SK-N-SH treated with all-trans-retinoic acid at 6 μM for 48 hours (cell line): Measurements from ENCODE around the gene SLITRK2.

Source experiments
- ATAC-seq: fragments of 200-7000 bp; cut with Tn5 transposase; 3 replicates; pipeline ENCODE4 v1.9.1; 2020; ENCODE audit warnings: mild to moderate bottlenecking, moderate library complexity
- ARNTL ChIP-seq: fragments of 450-650 bp; formaldehyde crosslinking; IDR thresholded peaks from 2 replicates; pipeline ENCODE4 v1.5.0; 2020; ENCODE audit warnings: low read depth, mild to moderate bottlenecking, moderate library complexity, borderline replicate concordance
- BACH2 ChIP-seq: fragments of 250-450 bp; sonication (Bioruptor Pico); IDR thresholded peaks from 2 replicates; pipeline ENCODE4 v1.9.0; 2021; ENCODE audit warnings: mild to moderate bottlenecking, borderline replicate concordance
- ESRRG ChIP-seq: fragments of 250-450 bp; sonication (Bioruptor Pico); IDR thresholded peaks from 2 replicates; pipeline ENCODE4 v1.6.1; 2021; ENCODE audit warnings: mild to moderate bottlenecking
- GLIS3 ChIP-seq: fragments of 250-450 bp; sonication (Bioruptor Pico); IDR thresholded peaks from 2 replicates; pipeline ENCODE4 v1.5.0; 2020; ENCODE audit warnings: mild to moderate bottlenecking, moderate library complexity
- ISL1 ChIP-seq: fragments of 250-450 bp; sonication (Bioruptor Pico); IDR thresholded peaks from 2 replicates; pipeline ENCODE4 v2.1.2; 2022; ENCODE audit warnings: mild to moderate bottlenecking, moderate library complexity
- OSR1 ChIP-seq: fragments of 250-450 bp; sonication (Bioruptor Pico); IDR thresholded peaks from 2 replicates; pipeline ENCODE4 v1.8.0; 2022; ENCODE audit warnings: moderate library complexity, mild to moderate bottlenecking, inconsistent platforms
- PPARA ChIP-seq: fragments of 250-450 bp; sonication (Bioruptor Pico); IDR thresholded peaks from 2 replicates; pipeline ENCODE4 v1.5.0; 2020; ENCODE audit warnings: mild to moderate bottlenecking, borderline replicate concordance
- RARB ChIP-seq: fragments of 250-450 bp; sonication (Bioruptor Pico); IDR thresholded peaks from 2 replicates; pipeline ENCODE4 v1.8.0; 2021; ENCODE audit warnings: mild to moderate bottlenecking, moderate library complexity
- SNAI2 ChIP-seq: fragments of 250-450 bp; sonication (Bioruptor Pico); IDR thresholded peaks from 2 replicates; pipeline ENCODE4 v1.5.0; 2020; ENCODE audit warnings: mild to moderate bottlenecking, moderate library complexity
- TCF4 ChIP-seq: fragments of 250-450 bp; sonication (Bioruptor Pico); IDR thresholded peaks from 2 replicates; pipeline ENCODE4 v1.8.0; 2021; ENCODE audit warnings: mild to moderate bottlenecking, moderate library complexity, borderline replicate concordance
- TOX ChIP-seq: fragments of 250-450 bp; sonication (Bioruptor Pico); IDR thresholded peaks from 2 replicates; pipeline ENCODE4 v1.8.0; 2021; ENCODE audit warnings: mild to moderate bottlenecking, moderate library complexity, borderline replicate concordance
- ZC3H10 ChIP-seq: fragments of 250-450 bp; sonication (Bioruptor Pico); IDR thresholded peaks from 2 replicates; pipeline ENCODE4 v1.5.1; 2021; ENCODE audit warnings: mild to moderate bottlenecking, moderate library complexity
- ZFP3 ChIP-seq: fragments of 250-450 bp; sonication (Bioruptor Pico); IDR thresholded peaks from 2 replicates; pipeline ENCODE4 v1.5.0; 2020; ENCODE audit warnings: mild to moderate bottlenecking, moderate library complexity
- ZFP30 ChIP-seq: fragments of 450-650 bp; formaldehyde crosslinking; IDR thresholded peaks from 2 replicates; pipeline ENCODE4 v1.5.0; 2022; ENCODE audit warnings: mild to moderate bottlenecking, moderate library complexity
- ZNF565 ChIP-seq: fragments of 450-650 bp; formaldehyde crosslinking; conservative IDR thresholded peaks from 2 replicates; pipeline ENCODE4 v1.5.0; 2020; ENCODE audit warnings: low read depth, mild to moderate bottlenecking, moderate library complexity
- ZNF70 ChIP-seq: fragments of 450-650 bp; formaldehyde crosslinking; IDR thresholded peaks from 2 replicates; pipeline ENCODE4 v1.5.0; 2020; ENCODE audit warnings: mild to moderate bottlenecking, moderate library complexity
- TF ChIP-seq, protein P1 (sequence below): fragments of 250-450 bp; sonication (Bioruptor Pico); IDR thresholded peaks from 2 replicates; pipeline ENCODE4 v1.5.1; 2021; ENCODE audit warnings: mild to moderate bottlenecking, moderate library complexity
- TF ChIP-seq, protein P2 (sequence below): fragments of 250-450 bp; sonication (Bioruptor Pico); IDR thresholded peaks from 2 replicates; pipeline ENCODE4 v1.8.0; 2021; ENCODE audit warnings: low read depth, mild to moderate bottlenecking, moderate library complexity, borderline replicate concordance
- TF ChIP-seq, protein P3 (sequence below): fragments of 250-450 bp; sonication (Bioruptor Pico); IDR thresholded peaks from 2 replicates; pipeline ENCODE4 v1.8.0; 2020; ENCODE audit warnings: mild to moderate bottlenecking, moderate library complexity, borderline replicate concordance
- TF ChIP-seq, protein P4 (sequence below): fragments of 250-450 bp; sonication (Bioruptor Pico); IDR thresholded peaks from 2 replicates; pipeline ENCODE4 v1.5.1; 2020; ENCODE audit warnings: low read depth, mild to moderate bottlenecking, moderate library complexity
- TF ChIP-seq, protein P5 (sequence below): fragments of 250-450 bp; sonication (Bioruptor Pico); IDR thresholded peaks from 2 replicates; pipeline ENCODE4 v1.5.0; 2020; ENCODE audit warnings: mild to moderate bottlenecking, moderate library complexity

Gene SLITRK2

DNA sequence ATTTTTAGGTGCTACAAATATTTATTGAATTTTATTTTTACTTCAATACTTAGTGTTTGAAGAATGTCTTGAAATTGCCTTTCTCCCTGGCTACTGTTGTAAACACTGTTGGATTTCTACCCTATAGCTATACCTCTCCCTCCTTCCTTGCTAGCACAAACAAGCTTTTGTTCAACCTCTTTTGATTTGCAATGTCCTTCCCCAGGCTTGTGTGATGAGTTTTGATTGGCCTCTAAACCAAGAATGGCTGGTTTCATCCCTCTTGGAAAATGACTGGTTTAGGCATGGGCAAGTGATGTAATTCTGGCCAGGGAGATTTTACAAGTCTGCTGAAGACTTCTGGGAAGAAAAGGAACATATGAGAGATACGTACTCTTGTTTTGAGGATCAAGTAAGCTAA, 25.3 kb upstream of the SLITRK2 start:
- TF ChIP-seq ESRRG (CRISPR knock-in tag) (no peak), SNAI2 (CRISPR knock-in tag) (no peak), ARNTL (CRISPR knock-in tag) (no peak), TOX (CRISPR knock-in tag) (no peak), OSR1 (CRISPR knock-in tag) (no peak), BACH2 (CRISPR knock-in tag) (no peak), ISL1 (CRISPR knock-in tag) (no peak), RARB (CRISPR knock-in tag) (no peak), ZC3H10 (CRISPR knock-in tag) (no peak), ZFP3 (CRISPR knock-in tag) (no peak), ZFP30 (no peak)
- TF ChIP-seq, protein P1, sequence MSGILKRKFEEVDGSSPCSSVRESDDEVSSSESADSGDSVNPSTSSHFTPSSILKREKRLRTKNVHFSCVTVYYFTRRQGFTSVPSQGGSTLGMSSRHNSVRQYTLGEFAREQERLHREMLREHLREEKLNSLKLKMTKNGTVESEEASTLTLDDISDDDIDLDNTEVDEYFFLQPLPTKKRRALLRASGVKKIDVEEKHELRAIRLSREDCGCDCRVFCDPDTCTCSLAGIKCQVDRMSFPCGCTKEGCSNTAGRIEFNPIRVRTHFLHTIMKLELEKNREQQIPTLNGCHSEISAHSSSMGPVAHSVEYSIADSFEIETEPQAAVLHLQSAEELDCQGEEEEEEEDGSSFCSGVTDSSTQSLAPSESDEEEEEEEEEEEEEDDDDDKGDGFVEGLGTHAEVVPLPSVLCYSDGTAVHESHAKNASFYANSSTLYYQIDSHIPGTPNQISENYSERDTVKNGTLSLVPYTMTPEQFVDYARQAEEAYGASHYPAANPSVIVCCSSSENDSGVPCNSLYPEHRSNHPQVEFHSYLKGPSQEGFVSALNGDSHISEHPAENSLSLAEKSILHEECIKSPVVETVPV (CRISPR knock-in tag) = no peak
- TF ChIP-seq, protein P2, sequence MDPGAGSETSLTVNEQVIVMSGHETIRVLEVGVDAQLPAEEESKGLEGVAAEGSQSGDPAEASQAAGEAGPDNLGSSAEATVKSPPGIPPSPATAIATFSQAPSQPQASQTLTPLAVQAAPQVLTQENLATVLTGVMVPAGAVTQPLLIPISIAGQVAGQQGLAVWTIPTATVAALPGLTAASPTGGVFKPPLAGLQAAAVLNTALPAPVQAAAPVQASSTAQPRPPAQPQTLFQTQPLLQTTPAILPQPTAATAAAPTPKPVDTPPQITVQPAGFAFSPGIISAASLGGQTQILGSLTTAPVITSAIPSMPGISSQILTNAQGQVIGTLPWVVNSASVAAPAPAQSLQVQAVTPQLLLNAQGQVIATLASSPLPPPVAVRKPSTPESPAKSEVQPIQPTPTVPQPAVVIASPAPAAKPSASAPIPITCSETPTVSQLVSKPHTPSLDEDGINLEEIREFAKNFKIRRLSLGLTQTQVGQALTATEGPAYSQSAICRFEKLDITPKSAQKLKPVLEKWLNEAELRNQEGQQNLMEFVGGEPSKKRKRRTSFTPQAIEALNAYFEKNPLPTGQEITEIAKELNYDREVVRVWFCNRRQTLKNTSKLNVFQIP (CRISPR knock-in tag) = no peak
- no peak for ATAC-seq

DNA sequence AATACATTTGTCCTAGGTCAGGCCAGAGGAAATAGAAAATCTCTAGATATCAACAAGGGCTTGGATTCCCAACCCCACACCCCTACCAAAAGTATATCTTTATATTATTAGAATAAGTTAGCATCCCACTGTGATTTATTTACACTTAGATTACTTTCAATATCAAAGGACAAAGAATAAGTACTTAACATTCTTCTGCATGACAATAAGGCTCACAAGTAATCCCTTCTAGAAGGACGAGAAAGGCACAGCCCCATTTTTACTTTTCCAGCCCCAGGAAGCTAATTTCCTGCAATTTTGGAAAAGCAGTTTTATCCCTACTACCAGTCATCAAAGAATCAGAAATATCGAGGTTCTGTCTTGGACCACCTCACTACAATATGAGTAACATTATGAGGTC, 14.1 kb upstream of the SLITRK2 start:
- ATAC-seq = no peak
- TF ChIP-seq, protein P3, sequence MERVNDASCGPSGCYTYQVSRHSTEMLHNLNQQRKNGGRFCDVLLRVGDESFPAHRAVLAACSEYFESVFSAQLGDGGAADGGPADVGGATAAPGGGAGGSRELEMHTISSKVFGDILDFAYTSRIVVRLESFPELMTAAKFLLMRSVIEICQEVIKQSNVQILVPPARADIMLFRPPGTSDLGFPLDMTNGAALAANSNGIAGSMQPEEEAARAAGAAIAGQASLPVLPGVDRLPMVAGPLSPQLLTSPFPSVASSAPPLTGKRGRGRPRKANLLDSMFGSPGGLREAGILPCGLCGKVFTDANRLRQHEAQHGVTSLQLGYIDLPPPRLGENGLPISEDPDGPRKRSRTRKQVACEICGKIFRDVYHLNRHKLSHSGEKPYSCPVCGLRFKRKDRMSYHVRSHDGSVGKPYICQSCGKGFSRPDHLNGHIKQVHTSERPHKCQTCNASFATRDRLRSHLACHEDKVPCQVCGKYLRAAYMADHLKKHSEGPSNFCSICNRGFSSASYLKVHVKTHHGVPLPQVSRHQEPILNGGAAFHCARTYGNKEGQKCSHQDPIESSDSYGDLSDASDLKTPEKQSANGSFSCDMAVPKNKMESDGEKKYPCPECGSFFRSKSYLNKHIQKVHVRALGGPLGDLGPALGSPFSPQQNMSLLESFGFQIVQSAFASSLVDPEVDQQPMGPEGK (CRISPR knock-in tag) = no peak
- TF ChIP-seq ARNTL (CRISPR knock-in tag) = no peak
- no peak for TF ChIP-seq GLIS3 (CRISPR knock-in tag)
- TF ChIP-seq ZNF565 = no peak
- no peak for TF ChIP-seq ZNF70 (CRISPR knock-in tag)
- TF ChIP-seq PPARA (CRISPR knock-in tag) = no peak
- no peak for TF ChIP-seq BACH2 (CRISPR knock-in tag)
- no peak for TF ChIP-seq RARB (CRISPR knock-in tag)
- no peak for TF ChIP-seq TCF4 (CRISPR knock-in tag)
- no peak for TF ChIP-seq ESRRG (CRISPR knock-in tag)
- TF ChIP-seq, protein P1 (CRISPR knock-in tag) = no peak

DNA sequence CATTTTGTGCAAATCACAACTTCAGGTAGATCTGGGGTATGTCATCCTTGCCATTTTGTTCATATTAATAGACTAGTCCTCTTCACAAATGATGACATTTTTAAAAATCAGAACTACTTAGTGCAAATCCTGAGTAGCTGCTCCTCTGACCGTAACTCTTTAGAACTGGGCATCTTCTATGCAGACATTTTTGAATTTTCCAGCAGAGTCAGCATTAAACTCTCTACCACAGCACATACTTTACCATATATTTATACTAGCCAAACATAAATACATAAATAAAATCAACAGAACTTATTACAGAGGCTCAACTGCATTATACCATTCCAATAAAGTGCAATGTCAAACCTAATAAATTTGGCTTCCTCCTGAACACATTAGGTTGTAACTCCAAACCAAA, 4.5 kb upstream of the SLITRK2 start:
- TF ChIP-seq ISL1 (CRISPR knock-in tag) (no peak), GLIS3 (CRISPR knock-in tag) (no peak), RARB (CRISPR knock-in tag) (no peak), ZNF565 (no peak)
- TF ChIP-seq, all 23 proteins: peak for 0
- no peak for ATAC-seq

DNA sequence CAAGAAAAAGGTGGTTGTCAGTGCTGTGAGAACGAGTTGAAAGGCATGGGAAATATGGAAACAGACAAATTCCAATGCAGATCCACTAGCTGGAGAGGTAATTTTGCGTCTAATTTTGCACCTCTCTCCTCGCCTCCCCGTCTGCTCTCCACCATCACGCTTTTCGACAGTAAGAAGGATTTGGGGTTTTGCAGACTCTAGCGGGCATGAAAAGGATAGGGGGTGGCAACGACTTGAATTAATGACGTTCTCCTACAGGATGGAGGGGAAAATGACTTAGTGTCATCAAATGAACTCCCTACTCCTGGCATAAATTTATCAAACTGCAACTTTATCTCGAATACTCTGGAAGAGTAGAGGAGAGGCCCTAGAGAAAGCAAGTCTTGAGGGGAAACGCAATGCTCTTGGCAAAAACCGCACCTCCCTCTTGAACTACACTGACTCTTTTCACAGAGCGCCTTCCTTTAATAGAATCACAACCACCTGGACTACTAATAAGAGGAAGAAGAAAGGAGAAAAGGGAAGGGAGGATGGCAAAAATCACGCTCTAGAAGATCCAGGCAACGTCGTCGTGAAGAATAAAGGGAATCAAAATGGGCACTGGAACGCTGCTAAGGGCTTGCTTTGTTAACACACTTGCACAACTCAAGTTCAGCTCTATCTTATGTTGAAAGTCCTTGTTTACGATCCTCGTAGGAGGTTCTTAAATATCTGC, 871 bp upstream of the SLITRK2 start:
- TF ChIP-seq SNAI2 (CRISPR knock-in tag) (no peak), PPARA (CRISPR knock-in tag) (no peak), ESRRG (CRISPR knock-in tag) (no peak), ZC3H10 (CRISPR knock-in tag) (no peak), ARNTL (CRISPR knock-in tag) (no peak), ZNF70 (CRISPR knock-in tag) (no peak), BACH2 (CRISPR knock-in tag) (no peak), ZFP30 (no peak), ISL1 (CRISPR knock-in tag) (no peak), TCF4 (CRISPR knock-in tag) (no peak)
- TF ChIP-seq, protein P4, sequence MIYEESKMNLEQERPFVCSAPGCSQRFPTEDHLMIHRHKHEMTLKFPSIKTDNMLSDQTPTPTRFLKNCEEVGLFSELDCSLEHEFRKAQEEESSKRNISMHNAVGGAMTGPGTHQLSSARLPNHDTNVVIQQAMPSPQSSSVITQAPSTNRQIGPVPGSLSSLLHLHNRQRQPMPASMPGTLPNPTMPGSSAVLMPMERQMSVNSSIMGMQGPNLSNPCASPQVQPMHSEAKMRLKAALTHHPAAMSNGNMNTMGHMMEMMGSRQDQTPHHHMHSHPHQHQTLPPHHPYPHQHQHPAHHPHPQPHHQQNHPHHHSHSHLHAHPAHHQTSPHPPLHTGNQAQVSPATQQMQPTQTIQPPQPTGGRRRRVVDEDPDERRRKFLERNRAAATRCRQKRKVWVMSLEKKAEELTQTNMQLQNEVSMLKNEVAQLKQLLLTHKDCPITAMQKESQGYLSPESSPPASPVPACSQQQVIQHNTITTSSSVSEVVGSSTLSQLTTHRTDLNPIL (CRISPR knock-in tag) = no peak
- TF ChIP-seq, protein P5, sequence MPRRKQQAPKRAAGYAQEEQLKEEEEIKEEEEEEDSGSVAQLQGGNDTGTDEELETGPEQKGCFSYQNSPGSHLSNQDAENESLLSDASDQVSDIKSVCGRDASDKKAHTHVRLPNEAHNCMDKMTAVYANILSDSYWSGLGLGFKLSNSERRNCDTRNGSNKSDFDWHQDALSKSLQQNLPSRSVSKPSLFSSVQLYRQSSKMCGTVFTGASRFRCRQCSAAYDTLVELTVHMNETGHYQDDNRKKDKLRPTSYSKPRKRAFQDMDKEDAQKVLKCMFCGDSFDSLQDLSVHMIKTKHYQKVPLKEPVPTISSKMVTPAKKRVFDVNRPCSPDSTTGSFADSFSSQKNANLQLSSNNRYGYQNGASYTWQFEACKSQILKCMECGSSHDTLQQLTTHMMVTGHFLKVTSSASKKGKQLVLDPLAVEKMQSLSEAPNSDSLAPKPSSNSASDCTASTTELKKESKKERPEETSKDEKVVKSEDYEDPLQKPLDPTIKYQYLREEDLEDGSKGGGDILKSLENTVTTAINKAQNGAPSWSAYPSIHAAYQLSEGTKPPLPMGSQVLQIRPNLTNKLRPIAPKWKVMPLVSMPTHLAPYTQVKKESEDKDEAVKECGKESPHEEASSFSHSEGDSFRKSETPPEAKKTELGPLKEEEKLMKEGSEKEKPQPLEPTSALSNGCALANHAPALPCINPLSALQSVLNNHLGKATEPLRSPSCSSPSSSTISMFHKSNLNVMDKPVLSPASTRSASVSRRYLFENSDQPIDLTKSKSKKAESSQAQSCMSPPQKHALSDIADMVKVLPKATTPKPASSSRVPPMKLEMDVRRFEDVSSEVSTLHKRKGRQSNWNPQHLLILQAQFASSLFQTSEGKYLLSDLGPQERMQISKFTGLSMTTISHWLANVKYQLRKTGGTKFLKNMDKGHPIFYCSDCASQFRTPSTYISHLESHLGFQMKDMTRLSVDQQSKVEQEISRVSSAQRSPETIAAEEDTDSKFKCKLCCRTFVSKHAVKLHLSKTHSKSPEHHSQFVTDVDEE (CRISPR knock-in tag) = no peak
- no peak for ATAC-seq
